Thoracic aorta (tissue), 2 donors: ENCODE results near the gene B3GALNT2. TPM values are rescaled to one million over a fixed set of nuclear protein-coding genes. Genes with fewer than 3 reads are reported as not detected.

Experiments used
- ATAC-seq: fragments of 150-250 bp; one replicate; pipeline ENCODE4 v1.8.0; 2017; ENCODE audit warnings: low read depth; ENCODE audit not compliant: insufficient number of reproducible peaks, low FRiP score
- DNase-seq: peaks from one replicate; pipeline ENCODE4 v3.0.0-alpha.2; 2020; ENCODE audit warnings: low spot score
- H3K27ac ChIP-seq, 2 donors: fragments of 200-600 bp; sonication (generic); 1 replicate in 1 of 2; 2 replicates in 1 of 2; pipeline ENCODE4 v1.5.1; 2016; ENCODE audit warnings: mild to moderate bottlenecking in 2 of 2, moderate library complexity in 2 of 2
- H3K27me3 ChIP-seq: fragments of 200-600 bp; sonication (generic); replicated peaks from 2 replicates; pipeline ENCODE4 v1.6.0; 2016; ENCODE audit warnings: mild to moderate bottlenecking; ENCODE audit not compliant: insufficient read depth
- H3K36me3 ChIP-seq: fragments of 200-600 bp; sonication (generic); one replicate; pipeline ENCODE4 v1.5.1; 2016
- H3K4me1 ChIP-seq, 2 donors: fragments of 200-600 bp; sonication (generic); 1 replicate in 1 of 2; 2 replicates in 1 of 2; pipeline versions ENCODE4 v1.5.1 to v1.6.0; 2016; ENCODE audit warnings: low read depth in 2 of 2, mild to moderate bottlenecking in 1 of 2; ENCODE audit not compliant: control insufficient read depth in 1 of 2
- H3K4me3 ChIP-seq: fragments of 200-600 bp; sonication (generic); 2 replicates; pipeline ENCODE4 v1.5.1; 2016; ENCODE audit warnings: mild to moderate bottlenecking
- H3K9me3 ChIP-seq: fragments of 200-600 bp; sonication (generic); 2 replicates; pipeline ENCODE4 v1.5.1; 2016
- CTCF ChIP-seq: fragments of 200-600 bp; sonication (generic); IDR thresholded peaks from one replicate; pipeline ENCODE4 v1.5.1; 2019; ENCODE audit warnings: antibody characterized with exemption
- total RNA-seq, 2 donors: library from RNA; depleted of rRNA; stranded (reverse); fragments of >200 nt; gene quantifications; one replicate each; pipeline versions ENCODE4 v1.1.0 to v1.2.3, GENCODE V29; 2016

B3GALNT2 gene
- total RNA-seq, 2 donors from 2014 or later, result 50.5 to 50.7 TPM

- no peaks in the 10 kb centered on the region for H3K9me3 ChIP-seq
- DNase-seq (no peak), ATAC-seq (no peak)
- TF ChIP-seq CTCF, result no peak
- no peaks in the 10 kb centered on the region for H3K36me3 ChIP-seq
- H3K27me3 ChIP-seq, result no peaks in the 10 kb centered on the region
- peak overlapping the region; percentile 88 for H3K4me3 ChIP-seq
- H3K4me1 ChIP-seq, result peaks cover 3 to 29% of the 10 kb centered on the region in 2 donors
- peak overlapping the region; percentile 97 to 99 for H3K27ac ChIP-seq
Measured at GRCh38 chr1:235502601-235503402, 1.4 kb downstream of the B3GALNT2 start.

DNA sequence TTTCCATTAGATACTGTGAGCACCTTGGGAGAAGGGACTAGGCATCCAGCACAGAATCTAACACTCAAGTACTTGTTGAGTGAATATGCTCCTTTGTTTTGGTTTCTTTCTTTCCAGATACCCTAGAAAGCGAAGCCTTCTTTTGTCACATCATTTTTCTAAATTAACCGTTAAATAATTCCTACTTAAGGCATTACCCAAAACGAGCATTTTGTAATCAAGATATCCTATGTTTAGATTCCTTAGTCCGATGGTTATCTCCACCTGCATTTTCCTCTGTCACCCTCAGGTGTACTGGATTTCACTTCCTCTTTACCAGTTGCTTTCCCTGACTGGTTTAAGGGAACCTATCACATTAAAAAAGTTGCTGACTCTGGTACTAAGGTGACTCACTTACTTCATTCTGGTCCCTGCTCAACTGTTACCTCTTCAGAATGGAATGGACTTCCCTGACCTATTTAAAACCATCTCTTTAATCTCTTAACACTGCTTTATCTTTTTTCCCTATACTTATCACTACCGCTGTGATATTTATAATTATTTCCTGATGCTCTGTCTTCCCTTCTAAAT, 3.2 kb downstream of the B3GALNT2 start:
- no peak for DNase-seq
- Histone ChIP-seq H3K9me3 (no peaks in the 10 kb centered on the region), H3K4me1 (peaks cover 3 to 29% of the 10 kb centered on the region in 2 donors), H3K27me3 (no peaks in the 10 kb centered on the region), H3K36me3 (no peaks in the 10 kb centered on the region), H3K4me3 (no peak overlapping the region), H3K27ac (peak overlapping the region; percentile 97 to 99)
- no peak for TF ChIP-seq CTCF
- ATAC-seq, result no peak

- Histone ChIP-seq H3K4me1 (peaks cover 4 to 7% of the 10 kb centered on the region in 2 donors), H3K27ac (no peak overlapping the region), H3K4me3 (no peak overlapping the region), H3K36me3 (peaks cover 16% of the 10 kb centered on the region), H3K27me3 (no peaks in the 10 kb centered on the region), H3K9me3 (no peaks in the 10 kb centered on the region)
- DNase-seq (no peak), ATAC-seq (no peak)
- no peak for TF ChIP-seq CTCF
Measured at GRCh38 chr1:235495551-235495950, 8.7 kb downstream of the B3GALNT2 start.

DNA sequence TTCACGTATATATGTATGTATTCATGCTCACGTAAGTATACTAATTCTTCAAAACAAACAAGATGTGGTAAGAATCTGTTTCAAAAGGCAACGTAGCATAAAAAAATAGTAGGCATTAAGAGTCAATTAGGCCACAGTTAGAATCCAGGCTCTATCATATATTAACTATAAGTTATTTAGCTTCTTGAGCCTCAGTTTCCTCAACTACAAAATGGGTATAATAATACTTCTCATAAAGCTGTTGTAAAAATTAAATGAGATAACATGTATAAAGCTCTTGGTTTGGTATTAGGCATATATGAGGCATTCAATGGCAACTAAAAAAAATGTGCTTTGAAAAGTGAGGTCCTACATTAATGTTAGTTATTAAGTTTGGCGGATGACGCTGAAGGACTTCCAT, 9.2 kb downstream of the B3GALNT2 start:
- Histone ChIP-seq H3K9me3 (no peaks in the 10 kb centered on the region), H3K27ac (no peak overlapping the region), H3K4me3 (no peak overlapping the region), H3K36me3 (peaks cover 16% of the 10 kb centered on the region), H3K27me3 (no peaks in the 10 kb centered on the region), H3K4me1 (peaks cover 2 to 4% of the 10 kb centered on the region in 2 donors)
- ATAC-seq (no peak), DNase-seq (no peak)
- TF ChIP-seq CTCF, result no peak

DNA sequence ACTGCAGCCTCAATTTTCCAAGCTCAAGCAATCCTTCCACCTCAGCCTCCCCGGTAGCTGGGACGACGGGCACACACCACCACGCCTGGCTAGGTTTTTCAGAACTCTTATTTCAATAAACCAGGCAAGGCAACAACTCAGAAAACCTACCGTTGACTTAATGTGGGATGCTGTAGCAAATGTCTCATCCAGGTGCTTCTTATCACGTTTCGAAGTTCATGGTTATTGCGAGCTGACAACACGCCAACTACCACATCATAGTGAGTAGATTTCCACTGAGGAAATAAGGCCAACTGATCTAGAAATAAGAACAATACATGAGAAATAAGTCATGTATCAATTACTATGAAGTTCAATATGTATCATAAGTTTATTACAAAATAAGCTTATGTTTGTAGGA, 9.7 kb downstream of the B3GALNT2 start:
- no peaks in the 10 kb centered on the region for H3K27me3 ChIP-seq
- DNase-seq, result no peak
- ATAC-seq, result no peak
- H3K9me3 ChIP-seq, result no peaks in the 10 kb centered on the region
- H3K4me1 ChIP-seq, result peaks cover 0 to 4% of the 10 kb centered on the region in 2 donors
- TF ChIP-seq CTCF, result no peak
- H3K27ac ChIP-seq, result no peak overlapping the region
- H3K4me3 ChIP-seq, result no peak overlapping the region
- H3K36me3 ChIP-seq, result peaks cover 16% of the 10 kb centered on the region
